ENCODE data around the gene PNMA8C. TPM values are rescaled to one million over a fixed set of nuclear protein-coding genes. Genes with fewer than 3 reads are reported as not detected.

Gene PNMA8C
- polyA plus RNA-seq, 1 of the 3 experiments (the other 2 are of a cell fraction), result 1.3 TPM

- POLR2A ChIA-PET, result no interaction called here
- Histone ChIP-seq H4K20me1 (ENCODE audit: insufficient read depth) (no peaks in the 10 kb centered on the region), H2AFZ (ENCODE audit: low read depth) (no peak overlapping the region), H3K79me2 (ENCODE audit: insufficient read depth) (0 out of 2 replicates have a peak, but pooled peaks cover 2% of the 10 kb centered on the region), H3K27ac (ENCODE audit: low read depth in 2 of 2, low read length in 1 of 2) (no peak overlapping the region), H3K36me3 (replicated peaks in 1 of 2; ENCODE audit: control insufficient read depth in 1 of 2, insufficient read depth in 2 of 2, low read length in 1 of 2) (peaks cover 35 to 62% of the 10 kb centered on the region in 2 experiments), H3K27me3 (ENCODE audit: insufficient read depth) (no peaks in the 10 kb centered on the region), H3K4me2 (no peak overlapping the region), H3F3A (replicated peaks; ENCODE audit: insufficient read depth) (peaks cover 2% of the 10 kb centered on the region), H3K9me2 (no peaks in the 10 kb centered on the region), H3K9me3 (no peaks in the 10 kb centered on the region), H3K9ac (no peak overlapping the region), H3K4me3 (ENCODE audit: low read depth in 2 of 2, low read length in 1 of 2) (no peak overlapping the region), H3K4me1 (ENCODE audit: control insufficient read depth in 1 of 2, insufficient read depth in 2 of 2, low read depth in 1 of 2, low read length in 1 of 2) (no peaks in the 10 kb centered on the region)
- WGBS (ENCODE audit: low lambda C conversion rate), result 99% methylated on average over 7 of the region's 10 CpGs
- TF ChIP-seq TEAD4 (IDR thresholded peaks at IDR 0.05; ENCODE audit: borderline replicate concordance, insufficient read depth) (no peak), CTCF (IDR thresholded peaks at IDR 0.05) (no peak), MAX (IDR thresholded peaks at IDR 0.05; ENCODE audit: low read depth) (no peak), RFX5 (IDR thresholded peaks at IDR 0.05; ENCODE audit: low read length) (no peak), FOXJ3 (CRISPR knock-in tag; IDR thresholded peaks at IDR 0.05) (no peak), GATA2 (CRISPR knock-in tag; IDR thresholded peaks at IDR 0.05) (no peak), EP300 (IDR thresholded peaks at IDR 0.05; ENCODE audit: borderline replicate concordance in 1 of 2, low read depth in 1 of 2, low read length in 1 of 2) (no peak), TAF1 (IDR thresholded peaks at IDR 0.05; ENCODE audit: borderline replicate concordance, low read depth, low read length) (no peak), REST (IDR thresholded peaks at IDR 0.05; ENCODE audit: low read depth, low read length) (no peak), PBX3 (IDR thresholded peaks at IDR 0.05) (no peak), MXI1 (IDR thresholded peaks at IDR 0.05; ENCODE audit: low read depth, low read length) (no peak), EZH2phosphoT487 (IDR thresholded peaks at IDR 0.05; ENCODE audit: borderline replicate concordance, low read depth) (no peak), RCOR1 (IDR thresholded peaks at IDR 0.05; ENCODE audit: low read length) (no peak), USF1 (IDR thresholded peaks at IDR 0.05; ENCODE audit: borderline replicate concordance, low read depth) (no peak), USF2 (IDR thresholded peaks at IDR 0.05; ENCODE audit: borderline replicate concordance, low read depth, low read length) (no peak), ZBTB33 (IDR thresholded peaks at IDR 0.05; ENCODE audit: borderline replicate concordance, low read depth) (no peak), RXRA (IDR thresholded peaks at IDR 0.05; ENCODE audit: borderline replicate concordance, low read depth) (no peak)
- no peak for DNase-seq
- CTCF ChIA-PET, result interaction anchor here (1.5 to 4.1 kb wide), 2 partner anchors 8 to 100 kb away, joined by 4 to 25 read pairs; no protein-coding TSS in a partner anchor
Observed at GRCh38 chr19:46387713-46388130, 41.0 kb downstream of the PNMA8C start.

Measured in SK-N-SH (cell line).